ENCODE data around the gene ECT2.
"Not testable (repeated sequence)": the region's sequence is repeated elsewhere in the genome, so short reads cannot be mapped to it uniquely, and the experiment has no call there.

Gene ECT2, protein sequence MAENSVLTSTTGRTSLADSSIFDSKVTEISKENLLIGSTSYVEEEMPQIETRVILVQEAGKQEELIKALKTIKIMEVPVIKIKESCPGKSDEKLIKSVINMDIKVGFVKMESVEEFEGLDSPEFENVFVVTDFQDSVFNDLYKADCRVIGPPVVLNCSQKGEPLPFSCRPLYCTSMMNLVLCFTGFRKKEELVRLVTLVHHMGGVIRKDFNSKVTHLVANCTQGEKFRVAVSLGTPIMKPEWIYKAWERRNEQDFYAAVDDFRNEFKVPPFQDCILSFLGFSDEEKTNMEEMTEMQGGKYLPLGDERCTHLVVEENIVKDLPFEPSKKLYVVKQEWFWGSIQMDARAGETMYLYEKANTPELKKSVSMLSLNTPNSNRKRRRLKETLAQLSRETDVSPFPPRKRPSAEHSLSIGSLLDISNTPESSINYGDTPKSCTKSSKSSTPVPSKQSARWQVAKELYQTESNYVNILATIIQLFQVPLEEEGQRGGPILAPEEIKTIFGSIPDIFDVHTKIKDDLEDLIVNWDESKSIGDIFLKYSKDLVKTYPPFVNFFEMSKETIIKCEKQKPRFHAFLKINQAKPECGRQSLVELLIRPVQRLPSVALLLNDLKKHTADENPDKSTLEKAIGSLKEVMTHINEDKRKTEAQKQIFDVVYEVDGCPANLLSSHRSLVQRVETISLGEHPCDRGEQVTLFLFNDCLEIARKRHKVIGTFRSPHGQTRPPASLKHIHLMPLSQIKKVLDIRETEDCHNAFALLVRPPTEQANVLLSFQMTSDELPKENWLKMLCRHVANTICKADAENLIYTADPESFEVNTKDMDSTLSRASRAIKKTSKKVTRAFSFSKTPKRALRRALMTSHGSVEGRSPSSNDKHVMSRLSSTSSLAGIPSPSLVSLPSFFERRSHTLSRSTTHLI

DNA sequence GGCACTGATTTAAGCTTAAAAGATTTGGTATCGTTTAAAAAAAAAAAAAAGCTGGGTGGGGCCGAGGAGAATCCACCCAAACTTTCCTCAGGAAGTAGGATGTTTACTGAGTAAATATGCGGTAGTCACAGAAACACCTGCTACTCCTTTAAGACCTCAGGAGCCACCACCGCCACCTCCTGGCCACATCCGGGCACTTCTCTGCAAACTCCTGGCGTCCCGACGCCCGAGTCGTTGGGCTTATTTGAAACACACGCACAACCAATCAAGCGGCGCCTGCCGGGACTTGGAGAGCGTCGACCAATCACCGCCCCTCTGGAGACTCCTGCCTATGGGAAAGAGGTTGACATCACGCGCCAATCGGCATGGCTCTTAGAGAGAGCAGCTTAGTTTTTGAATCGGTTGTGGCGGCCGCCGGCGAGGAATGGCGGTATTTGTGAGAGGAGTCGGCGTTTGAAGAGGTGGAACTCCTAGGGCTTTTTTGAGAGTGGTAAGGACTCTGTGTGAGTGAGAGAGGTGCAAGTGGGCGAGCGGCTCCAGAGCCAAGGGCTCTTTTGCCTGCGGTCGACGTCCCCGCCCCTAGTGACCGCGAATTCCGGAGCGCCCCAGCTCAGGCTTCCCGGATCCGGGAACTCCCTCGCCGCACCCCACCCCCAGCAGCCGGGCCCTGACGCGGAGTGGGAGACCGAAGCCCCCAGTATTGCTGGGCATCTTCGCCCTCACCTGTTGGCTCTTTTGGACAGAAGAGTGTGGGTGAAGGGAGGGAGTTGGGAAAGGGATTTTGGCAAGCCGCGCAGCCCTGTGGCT lies at the start of gene ECT2:
Gene ECT2 (plus strand): TSS at position 359 of the 807 bp plus-strand sequence. CDS start 3,805 bp downstream, outside the sequence.
- DNase-seq (ENCODE audit: low read depth in 1 of 2, low spot score in 1 of 2) = peak; percentile 89 to 97

DNA sequence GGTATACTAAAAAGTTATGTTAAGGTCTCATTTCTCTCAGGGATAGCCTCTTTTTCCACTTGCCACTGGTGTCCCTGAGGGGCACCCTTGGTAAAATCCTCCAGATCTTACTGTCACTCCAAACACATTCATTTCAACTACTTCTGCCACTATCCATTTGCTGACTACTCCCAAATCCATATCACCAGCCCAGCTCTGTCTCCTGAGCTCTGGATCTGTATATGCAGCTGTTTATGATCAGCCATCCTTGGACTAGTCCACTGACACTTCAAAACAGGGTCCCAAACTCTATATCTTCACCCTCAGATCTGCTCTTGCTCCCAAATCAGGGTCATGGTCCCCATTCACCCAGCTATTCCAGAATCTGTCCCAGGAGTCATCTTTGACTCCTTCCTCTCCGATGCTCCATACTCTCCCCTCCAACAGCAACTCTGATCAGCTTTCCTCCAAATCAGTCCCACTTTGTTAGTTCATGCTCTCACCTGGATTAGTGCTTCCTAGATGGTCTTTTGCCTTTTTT lies 49.5 kb upstream of the ECT2 start:
- no peak for DNase-seq (ENCODE audit: low read depth in 1 of 2, low spot score in 1 of 2)

DNA sequence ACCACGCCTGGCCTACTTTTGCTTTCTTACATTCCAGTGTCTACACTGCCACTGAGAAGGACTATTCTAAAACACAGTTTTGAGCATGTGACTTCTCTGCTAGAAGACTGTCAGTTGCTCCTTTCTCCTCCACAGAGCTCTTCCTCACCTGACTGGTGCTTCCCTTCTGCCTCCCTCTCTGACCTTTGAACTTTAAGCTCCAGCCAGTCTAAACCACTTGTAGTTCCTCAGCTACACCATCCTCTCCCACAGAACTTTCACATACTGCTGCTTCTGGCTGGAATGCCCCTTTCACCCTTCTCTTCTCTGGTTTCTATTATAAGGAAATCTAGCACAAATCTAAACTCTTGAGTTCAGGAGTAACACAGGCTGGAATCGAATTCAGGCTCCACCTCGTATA lies 48.8 kb upstream of the ECT2 start:
- no peak for DNase-seq (ENCODE audit: low read depth in 1 of 2, low spot score in 1 of 2)

DNA sequence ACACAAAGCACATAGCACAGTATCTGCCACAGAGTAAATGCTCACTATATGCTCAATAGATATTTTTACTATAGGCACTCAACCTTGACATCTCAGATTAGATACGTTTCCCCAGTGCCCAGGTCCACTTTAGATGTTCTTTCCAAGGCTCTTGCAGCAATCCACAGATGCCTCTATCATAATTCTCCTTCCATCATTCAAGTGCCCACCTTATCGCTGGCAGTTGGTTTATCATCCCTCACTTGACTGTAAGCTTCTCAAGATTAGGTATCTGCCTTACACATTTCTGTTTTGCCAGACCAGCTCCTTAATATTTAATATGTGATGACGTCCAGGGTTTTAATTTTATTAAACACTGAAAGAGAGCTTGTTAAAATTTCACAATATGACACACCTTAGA lies 48.3 kb upstream of the ECT2 start:
- no peak for DNase-seq (ENCODE audit: low read depth in 1 of 2, low spot score in 1 of 2)

DNA sequence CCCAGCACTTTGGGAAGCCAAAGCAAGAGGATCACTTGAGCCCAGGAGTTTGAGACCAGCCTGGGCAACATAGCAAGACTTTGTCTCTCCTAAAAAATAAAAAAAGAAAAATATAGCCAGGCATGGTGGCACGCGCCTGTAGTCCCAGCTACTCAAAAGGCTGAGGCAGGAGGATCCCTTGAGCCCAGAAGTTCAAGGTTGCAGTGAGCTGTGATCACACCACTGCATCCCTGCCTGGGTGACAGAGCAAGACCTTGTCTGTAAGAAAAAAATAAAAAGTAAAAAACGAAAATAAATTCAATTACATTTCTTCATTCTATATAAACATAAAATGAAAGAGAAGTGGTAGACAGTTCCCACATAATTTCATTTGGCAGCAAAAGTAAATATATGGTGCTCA lies 47.8 kb upstream of the ECT2 start:
- DNase-seq (ENCODE audit: low read depth in 1 of 2, low spot score in 1 of 2) = not testable (repeated sequence)

DNA sequence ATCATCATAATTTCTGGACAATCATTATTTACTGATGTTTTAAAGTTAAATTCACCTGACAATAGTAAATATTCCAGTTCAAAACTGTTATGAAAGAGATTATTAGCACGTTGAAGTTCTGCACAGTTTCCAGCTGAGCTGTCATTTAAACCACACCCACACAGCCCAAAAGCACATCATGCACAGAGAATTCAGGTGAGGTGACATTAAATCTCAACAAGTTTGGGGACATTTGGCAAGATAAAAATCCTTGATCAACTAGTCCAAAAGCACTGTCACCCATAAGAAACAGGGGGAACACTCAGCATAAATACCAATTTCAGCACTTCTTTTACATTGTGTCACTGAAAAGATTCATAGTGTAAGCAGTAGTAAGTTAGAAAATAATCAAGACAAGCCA lies 46.5 kb upstream of the ECT2 start:
- no peak for DNase-seq (ENCODE audit: low read depth in 1 of 2, low spot score in 1 of 2)

DNA sequence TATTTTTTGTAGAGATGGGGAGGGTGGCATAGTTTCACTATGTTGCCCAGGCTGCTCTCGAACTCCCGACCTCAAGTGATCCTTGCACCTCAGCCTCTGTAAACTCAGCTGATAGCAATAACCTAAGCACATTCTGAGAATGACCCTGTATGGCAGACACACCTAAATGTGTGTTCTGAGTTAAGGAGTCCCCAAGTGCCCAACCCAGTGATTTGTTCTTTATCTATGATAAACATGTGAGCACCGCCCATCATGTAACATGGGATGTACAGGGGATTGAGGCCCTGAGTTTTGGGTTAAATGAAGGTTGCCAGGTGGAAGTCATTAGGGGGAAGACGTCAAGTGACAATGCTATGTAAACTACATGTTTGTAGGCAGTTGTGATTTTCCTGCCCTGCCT lies 45.4 kb upstream of the ECT2 start:
- DNase-seq (ENCODE audit: low read depth in 1 of 2, low spot score in 1 of 2) = no peak

DNA sequence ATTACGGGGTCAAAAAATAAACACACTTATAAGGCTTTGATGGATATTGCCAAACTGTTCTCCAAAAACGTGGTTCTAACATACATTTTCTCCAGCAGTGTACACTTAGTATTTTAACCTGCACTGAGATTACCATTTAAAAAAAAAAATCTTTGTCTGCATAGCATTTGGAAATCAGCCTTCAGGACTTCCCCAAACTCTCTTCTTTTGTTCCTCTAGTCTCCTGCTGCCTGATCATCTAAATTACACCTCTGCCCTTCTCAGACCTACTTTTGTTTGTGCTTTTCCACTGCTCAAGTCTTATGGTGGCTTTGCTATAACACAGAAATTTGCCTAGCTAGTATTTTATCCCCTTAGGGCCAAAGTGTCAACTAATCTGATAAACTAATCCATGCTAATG lies 43.5 kb upstream of the ECT2 start:
- no peak for DNase-seq (ENCODE audit: low read depth in 1 of 2, low spot score in 1 of 2)

DNA sequence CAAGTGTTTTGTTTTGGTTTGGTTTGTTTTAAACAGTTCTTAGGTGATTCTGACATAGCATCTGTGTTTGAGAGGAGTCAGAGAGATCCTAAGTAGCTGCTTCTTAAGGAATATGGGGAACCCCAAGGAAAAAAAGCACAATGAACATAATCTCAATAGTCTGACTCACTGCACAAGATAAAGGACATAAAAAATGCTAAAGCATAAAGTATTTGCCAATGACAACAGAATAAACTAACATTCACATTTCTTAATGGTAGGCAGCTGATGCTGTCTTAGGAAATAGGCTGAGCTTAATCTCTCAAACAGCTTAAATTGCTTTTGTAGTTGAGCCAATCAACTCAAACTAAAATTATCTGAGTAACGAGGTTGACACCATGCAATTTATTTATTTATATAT lies 42.6 kb upstream of the ECT2 start:
- DNase-seq (ENCODE audit: low read depth in 1 of 2, low spot score in 1 of 2) = no peak

DNA sequence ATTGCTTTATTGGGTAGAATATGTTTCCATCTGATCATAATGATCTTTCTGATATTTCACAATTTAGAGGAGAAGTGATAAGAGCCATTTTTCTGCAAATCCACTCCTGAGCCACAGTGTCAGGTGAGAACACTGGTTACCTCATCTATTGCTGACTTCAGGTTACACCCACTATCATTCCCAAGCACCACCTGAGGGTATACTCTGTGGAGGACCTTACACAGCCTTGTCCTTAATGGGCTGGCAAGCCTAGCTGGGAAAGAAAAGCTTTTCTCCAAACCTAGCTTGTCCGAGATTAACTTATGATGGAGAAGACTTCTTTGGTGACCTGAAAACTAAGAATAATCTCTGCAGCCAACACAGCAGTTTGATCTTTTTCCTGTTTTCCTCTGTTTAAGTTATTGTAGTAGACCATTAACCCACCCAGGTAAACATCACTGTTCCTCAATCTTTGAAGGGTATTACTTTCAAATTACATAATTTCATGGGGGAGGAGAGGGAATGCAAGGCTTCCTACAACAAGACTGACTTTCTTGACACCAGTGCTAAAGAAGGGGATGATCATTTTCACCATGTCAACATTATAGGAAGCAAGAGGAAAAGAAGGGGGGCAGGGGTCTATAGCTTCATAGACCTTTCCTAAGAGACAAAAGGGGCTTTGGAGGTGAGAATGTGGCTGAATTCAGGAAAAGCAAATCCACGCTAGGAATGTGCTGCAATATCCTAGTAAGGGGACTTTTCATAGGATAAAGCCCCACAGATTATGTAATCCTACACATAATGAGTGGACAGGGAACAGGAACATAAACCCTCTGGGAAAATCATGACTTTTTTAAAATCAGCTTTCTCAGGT lies 41.4 kb upstream of the ECT2 start:
- DNase-seq (ENCODE audit: low read depth in 1 of 2, low spot score in 1 of 2) = no peak

DNA sequence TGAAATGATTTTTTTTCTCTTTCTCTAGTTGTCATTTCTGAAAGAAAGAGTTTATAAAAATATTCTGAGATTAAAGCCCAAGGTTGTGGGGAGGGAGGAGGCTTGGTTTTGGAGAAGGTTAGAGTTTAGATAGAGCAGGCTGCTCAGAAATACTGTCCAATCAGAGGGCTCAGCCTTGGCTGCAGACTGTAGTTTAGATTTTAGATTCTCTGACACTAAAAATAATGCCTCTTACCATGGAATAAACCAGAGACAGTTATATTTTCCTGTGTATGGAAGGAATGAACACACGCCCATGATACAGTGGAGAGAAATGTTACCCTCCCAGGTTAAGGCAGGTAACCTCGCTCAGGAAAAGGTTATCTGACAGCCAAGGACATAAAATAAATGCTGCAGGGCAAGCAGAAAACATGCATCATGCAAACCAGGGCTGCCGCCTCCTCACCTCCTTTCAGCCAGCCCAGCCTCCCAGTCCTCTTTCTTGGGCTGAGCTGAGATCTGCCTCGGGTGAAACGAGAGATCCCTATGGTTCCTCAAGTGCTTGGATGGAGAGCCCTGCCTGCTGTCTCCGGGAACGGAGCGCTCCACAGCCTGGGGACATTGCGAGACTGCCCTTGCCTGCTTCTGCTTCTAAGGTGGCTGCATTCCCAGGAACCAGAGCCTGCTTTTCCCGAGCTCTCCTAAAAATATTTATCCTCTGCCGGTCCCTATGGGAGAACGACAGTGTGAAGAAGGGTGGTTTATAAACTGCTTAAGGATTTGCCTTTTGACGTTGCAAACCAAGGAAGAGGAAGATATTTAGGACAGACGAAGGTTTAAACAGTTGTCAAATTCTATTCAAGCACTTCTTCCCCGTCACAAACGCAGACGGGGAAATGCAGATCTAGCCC lies 40.5 kb upstream of the ECT2 start:
- DNase-seq (ENCODE audit: low read depth in 1 of 2, low spot score in 1 of 2) = no peak

DNA sequence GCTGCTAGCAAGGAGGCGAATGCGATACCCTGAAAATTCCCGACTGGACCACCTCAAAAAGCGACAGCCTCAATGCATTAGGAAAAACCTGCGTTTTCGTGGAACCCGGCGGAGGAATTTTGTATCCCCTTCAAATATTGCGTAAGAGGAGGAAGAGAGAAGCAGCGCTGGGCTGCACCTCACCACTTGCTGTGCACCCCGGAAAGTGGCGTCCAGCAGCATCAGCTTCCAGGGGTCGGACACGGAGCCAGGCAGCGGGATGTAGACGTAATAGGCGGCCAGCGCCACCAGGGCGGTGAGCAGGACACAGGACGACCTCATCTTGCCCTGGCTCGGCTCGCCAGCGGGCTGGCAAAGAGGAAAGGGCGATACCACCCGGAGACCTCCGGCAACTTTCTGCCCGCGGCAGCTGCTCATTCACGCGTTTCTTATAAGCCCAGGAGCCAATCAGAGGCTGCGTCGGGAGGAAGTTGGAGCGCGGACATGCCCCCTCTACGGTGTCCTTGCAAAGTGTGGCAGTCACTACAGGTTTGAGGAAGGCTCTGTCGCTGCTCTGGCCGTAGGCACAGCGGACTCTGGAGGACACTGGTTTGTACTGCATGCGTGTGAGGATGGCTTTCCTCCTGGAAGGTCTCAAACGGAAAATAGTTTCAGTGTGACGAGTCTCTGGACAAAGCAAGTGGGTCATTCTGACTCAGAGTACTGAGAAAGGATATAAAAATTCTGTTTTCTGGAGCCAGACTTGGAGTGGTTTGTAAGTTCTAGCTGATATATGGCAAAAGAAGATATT lies 39.7 kb upstream of the ECT2 start, which contains the start of gene NCEH1:
Gene NCEH1 (minus strand): TSS at position 404 of the 790 bp plus-strand sequence. CDS start 83 bp downstream, at position 321.
- peak; percentile 36 to 59 for DNase-seq (ENCODE audit: low read depth in 1 of 2, low spot score in 1 of 2)

DNA sequence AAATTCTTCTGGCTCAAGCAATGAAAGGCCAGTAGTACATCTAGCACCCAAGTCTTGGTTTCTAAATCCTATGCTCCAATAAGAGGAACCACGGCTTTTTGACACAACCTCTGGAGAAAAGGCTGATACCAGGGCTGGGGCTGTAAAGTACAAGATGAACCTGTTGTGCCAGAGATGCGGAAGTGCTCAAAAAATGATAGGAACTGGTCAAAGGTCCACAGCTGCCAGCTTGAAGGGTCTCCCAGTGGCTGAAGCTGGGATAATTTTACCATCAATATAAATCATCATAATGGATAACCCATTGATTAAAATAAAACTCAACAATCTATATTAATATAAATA lies 39.1 kb upstream of the ECT2 start:
- no peak for DNase-seq (ENCODE audit: low read depth in 1 of 2, low spot score in 1 of 2)

DNA sequence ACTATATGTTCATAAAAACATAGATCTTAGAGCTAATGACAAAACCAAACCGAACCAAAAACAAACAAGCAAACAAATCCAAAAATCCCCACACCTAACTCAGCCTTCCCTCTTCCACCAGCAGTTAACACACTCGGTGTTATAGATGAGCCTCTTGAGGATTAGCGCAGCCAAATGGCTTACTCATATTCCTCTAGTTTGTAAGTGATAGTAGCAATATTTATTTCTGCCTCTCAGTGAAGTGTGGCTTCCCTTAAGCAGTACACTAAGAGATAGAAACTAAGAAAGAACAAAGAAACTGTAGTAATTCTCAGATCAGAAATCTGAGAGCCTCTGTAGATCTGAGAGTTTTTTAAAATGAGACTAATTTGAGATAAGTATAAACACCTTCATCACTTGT lies 37.2 kb upstream of the ECT2 start:
- no peak for DNase-seq (ENCODE audit: low read depth in 1 of 2, low spot score in 1 of 2)

DNA sequence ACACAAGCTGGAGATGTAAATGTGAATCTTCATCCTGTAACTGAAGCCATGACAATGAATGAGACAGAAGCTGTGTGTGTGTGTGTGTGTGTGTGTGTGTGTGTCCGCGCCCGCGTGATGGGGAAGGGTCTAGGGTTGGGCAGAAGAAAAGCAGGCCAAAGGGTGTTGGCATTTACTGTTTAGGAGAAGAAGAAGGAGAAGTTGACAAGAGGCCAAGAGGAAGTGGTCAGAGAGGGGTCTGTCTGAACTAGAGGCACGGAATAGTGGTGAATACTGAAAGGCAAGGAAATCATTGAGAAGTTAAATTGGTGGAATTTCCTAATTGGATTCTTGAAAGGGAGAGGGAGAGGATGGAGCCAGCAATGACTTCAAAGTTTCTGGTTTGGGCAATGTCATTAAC lies 34.0 kb upstream of the ECT2 start:
- no peak for DNase-seq (ENCODE audit: low read depth in 1 of 2, low spot score in 1 of 2)

DNA sequence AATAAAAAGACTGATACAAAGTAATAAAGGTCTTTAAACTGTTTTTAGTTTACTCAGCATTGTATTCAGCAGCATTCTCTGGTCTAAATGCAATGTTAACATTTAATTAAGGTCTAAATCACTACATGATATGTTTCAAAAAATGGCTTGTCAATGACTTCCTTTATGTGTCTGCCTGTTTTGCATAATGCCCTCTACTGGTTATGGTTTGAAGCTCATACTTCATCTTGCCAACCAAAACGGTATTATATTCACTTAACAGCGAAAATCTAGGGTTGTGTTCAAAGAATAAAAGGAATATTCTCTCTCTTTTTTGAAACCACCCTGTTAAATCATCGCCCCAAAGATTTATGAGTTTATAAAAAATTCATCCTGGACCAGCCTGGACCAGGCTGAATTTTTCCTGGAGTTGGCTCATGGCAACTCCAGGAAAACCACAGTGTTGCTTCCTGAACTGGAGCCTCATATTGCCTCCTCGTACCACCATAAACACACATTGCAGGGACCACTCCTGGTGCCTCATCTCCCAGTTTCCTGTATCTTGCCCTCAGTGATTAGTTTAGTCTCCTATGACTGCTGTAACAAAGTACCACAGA lies 32.9 kb upstream of the ECT2 start:
- no peak for DNase-seq (ENCODE audit: low read depth in 1 of 2, low spot score in 1 of 2)

DNA sequence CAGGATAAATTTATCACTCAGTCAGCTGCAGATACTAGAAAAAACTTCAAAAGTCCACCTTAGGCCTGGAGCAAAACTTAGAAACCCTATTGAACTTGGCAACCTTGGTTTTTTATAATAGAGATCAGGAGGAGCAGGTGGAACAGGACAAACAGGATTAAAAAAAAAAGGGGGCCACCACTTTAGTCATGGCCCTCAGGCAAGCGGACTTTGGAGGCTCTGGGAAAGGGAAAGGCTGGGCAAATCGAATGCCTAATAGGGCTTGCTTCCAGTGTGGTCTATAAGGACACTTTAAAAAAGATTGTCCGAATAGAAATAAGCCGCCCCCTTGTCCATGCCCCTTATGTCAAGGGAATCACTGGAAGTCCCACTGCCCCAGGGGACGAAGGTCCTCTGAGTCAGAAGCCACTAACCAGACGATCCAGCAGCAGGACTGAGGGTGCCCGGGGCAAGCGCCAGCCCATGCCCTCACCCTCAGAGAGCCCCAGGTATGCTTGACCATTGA lies 27.9 kb upstream of the ECT2 start:
- not testable (repeated sequence) for DNase-seq (ENCODE audit: low read depth in 1 of 2, low spot score in 1 of 2)

DNA sequence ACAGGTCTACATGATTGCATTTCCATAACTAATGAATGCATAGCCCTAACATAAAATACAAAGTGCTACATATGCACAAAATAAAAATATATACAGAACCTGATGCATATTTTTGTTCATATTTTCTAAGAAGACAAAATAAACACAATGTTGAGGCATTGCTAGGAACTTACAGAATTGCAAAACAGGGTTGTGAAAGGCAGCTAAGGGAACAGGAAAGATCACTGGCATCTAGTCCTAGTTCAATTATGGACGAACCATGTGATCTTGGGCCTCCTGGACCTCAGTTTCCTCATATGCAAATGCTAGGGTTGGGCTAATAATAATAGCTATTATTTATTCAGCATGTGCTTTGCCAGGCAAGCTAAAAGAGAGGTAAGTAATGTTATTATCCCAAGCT lies 24.1 kb upstream of the ECT2 start:
- no peak for DNase-seq (ENCODE audit: low read depth in 1 of 2, low spot score in 1 of 2)

Data from activated CD4-positive, alpha-beta T cell treated with anti-CD3 and anti-CD28 coated beads, Interleukin-2, amount 50 U/mL, for 24 hours (primary cell).